Astrocyte (in vitro differentiated cells and primary cell): ENCODE results near the gene BCOR. TPM values are rescaled to one million over a fixed set of nuclear protein-coding genes. Genes with fewer than 3 reads are reported as not detected.

Experiments used
- DNase-seq: peaks from one replicate; pipeline ENCODE4 v3.0.0-alpha.2; 2010; ENCODE audit warnings: low read depth
- FAIRE-seq: peaks from 2 replicates; lab custom pipeline; 2011; peaks lifted over from hg19 to GRCh38; lab: Jason Lieb, UNC
- H2AFZ ChIP-seq: 2 replicates; pipeline ENCODE4 v1.6.0; 2012; ENCODE audit warnings: low read depth, low read length, inconsistent platforms
- H3K27ac ChIP-seq: 2 replicates; pipeline ENCODE4 v1.5.1; 2011; ENCODE audit warnings: low read depth, low read length, inconsistent platforms
- H3K27me3 ChIP-seq: 2 replicates; pipeline ENCODE4 v1.6.0; 2011; ENCODE audit warnings: low read length, inconsistent platforms; ENCODE audit not compliant: insufficient read depth
- H3K36me3 ChIP-seq: 2 replicates; pipeline ENCODE4 v1.5.1; 2011; ENCODE audit warnings: low read length, inconsistent platforms; ENCODE audit not compliant: insufficient read depth
- H3K4me1 ChIP-seq: 2 replicates; pipeline ENCODE4 v1.5.1; 2011; ENCODE audit warnings: low read length, inconsistent platforms; ENCODE audit not compliant: insufficient read depth
- H3K4me2 ChIP-seq: 2 replicates; pipeline ENCODE4 v1.6.0; 2012; ENCODE audit warnings: low read length, inconsistent platforms
- H3K4me3 ChIP-seq: 2 replicates; pipeline ENCODE4 v1.5.1; 2011; ENCODE audit warnings: low read depth, mild to moderate bottlenecking, low read length, inconsistent platforms; ENCODE audit not compliant: insufficient read depth
- H3K79me2 ChIP-seq: 2 replicates; pipeline ENCODE4 v1.6.0; 2012; ENCODE audit warnings: mild to moderate bottlenecking, low read length, inconsistent platforms; ENCODE audit not compliant: insufficient read depth
- H3K9ac ChIP-seq: 2 replicates; pipeline ENCODE4 v1.6.0; 2012; ENCODE audit warnings: mild to moderate bottlenecking, low read length, inconsistent platforms
- H3K9me3 ChIP-seq: 2 replicates; pipeline ENCODE4 v1.5.1; 2012; ENCODE audit warnings: low read depth, mild to moderate bottlenecking, low read length, inconsistent platforms; ENCODE audit not compliant: insufficient read depth
- H4K20me1 ChIP-seq: 2 replicates; pipeline ENCODE4 v1.6.0; 2012; ENCODE audit warnings: low read length, inconsistent platforms; ENCODE audit not compliant: insufficient read depth
- H3K27ac Mint-ChIP-seq: one replicate; pipeline ENCODE4 v1.8.0; 2021; ENCODE audit warnings: mild to moderate bottlenecking, mixed read lengths; ENCODE audit not compliant: unreplicated experiment
- H3K27me3 Mint-ChIP-seq: one replicate; pipeline ENCODE4 v1.8.0; 2021; ENCODE audit warnings: low read depth, mixed read lengths; ENCODE audit not compliant: unreplicated experiment
- H3K36me3 Mint-ChIP-seq: one replicate; pipeline ENCODE4 v1.8.0; 2021; ENCODE audit warnings: low read depth, mixed read lengths; ENCODE audit not compliant: unreplicated experiment
- H3K4me1 Mint-ChIP-seq: one replicate; pipeline ENCODE4 v1.8.0; 2021; ENCODE audit warnings: low read depth, mixed read lengths; ENCODE audit not compliant: unreplicated experiment
- H3K4me3 Mint-ChIP-seq: one replicate; pipeline ENCODE4 v1.8.0; 2021; ENCODE audit warnings: mild to moderate bottlenecking, moderate library complexity, mixed read lengths; ENCODE audit not compliant: unreplicated experiment
- H3K9me3 Mint-ChIP-seq: one replicate; pipeline ENCODE4 v1.8.0; 2021; ENCODE audit warnings: mild to moderate bottlenecking, mixed read lengths; ENCODE audit not compliant: unreplicated experiment
- EZH2 ChIP-seq: IDR thresholded peaks from 2 replicates; pipeline ENCODE4 v1.6.1; 2012; ENCODE audit warnings: mild to moderate bottlenecking, low read length, inconsistent platforms; ENCODE audit not compliant: insufficient read depth
- total RNA-seq: library from RNA; stranded (reverse); gene quantifications from 2 replicates; pipeline ENCODE4 v1.2.1, GENCODE V29; 2021
- TF ChIP-seq, protein P1 (sequence below): IDR thresholded peaks from 2 replicates; pipeline ENCODE4 v1.5.1; 2011; ENCODE audit warnings: low read depth, mild to moderate bottlenecking, inconsistent platforms, low read length, moderate library complexity; ENCODE audit not compliant: insufficient read depth

BCOR gene
- total RNA-seq, 1 donor from 2014 or later: 9.0 TPM

DNA sequence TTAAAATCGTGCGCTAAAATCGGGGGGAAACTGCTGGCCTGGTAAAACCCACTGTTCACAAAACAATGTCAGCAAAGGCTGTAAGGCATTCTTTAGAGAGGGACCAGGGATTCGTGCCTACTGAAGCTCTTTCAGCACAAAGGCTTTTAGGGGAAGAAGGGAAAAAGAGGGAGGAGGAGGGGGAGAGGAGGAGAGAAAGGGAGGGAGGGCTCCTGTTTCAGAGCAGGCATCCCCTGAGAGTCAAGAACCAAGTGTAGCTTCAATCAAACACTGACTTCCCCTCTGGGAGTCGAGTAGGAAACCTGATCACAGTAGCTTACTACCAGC lies 9.5 kb downstream of the BCOR start:
- Histone ChIP-seq H3K4me3 (no peak overlapping the region), H3K79me2 (peaks cover 80% of the 10 kb centered on the region)

GRCh38 chrX:40087425-40088298 lies 10.1 kb downstream of the BCOR start:
- no peak for DNase-seq
- peaks cover 24% of the 10 kb centered on the region for H3K4me1 Mint-ChIP-seq

More for the DNA sequence above, 9.5 kb downstream of the BCOR start:
- peaks cover 2% of the 10 kb centered on the region for H3K27me3 Mint-ChIP-seq
- H3K4me2 ChIP-seq: peak overlapping the region; percentile 44
- H3K4me3 Mint-ChIP-seq: no peak overlapping the region
- H3K36me3 ChIP-seq: no peaks in the 10 kb centered on the region
- FAIRE-seq (no peak), DNase-seq (no peak)
- H3K9ac ChIP-seq: no peak overlapping the region
- peaks cover 77% of the 10 kb centered on the region for H4K20me1 ChIP-seq
- H3K36me3 Mint-ChIP-seq: no peaks in the 10 kb centered on the region
- H3K4me1 Mint-ChIP-seq: peaks cover 30% of the 10 kb centered on the region
- no peak overlapping the region for H3K27ac ChIP-seq
- H3K9me3 Mint-ChIP-seq: no peaks in the 10 kb centered on the region
- no peaks in the 10 kb centered on the region for H3K27me3 ChIP-seq
- no peaks in the 10 kb centered on the region for H3K9me3 ChIP-seq
- H3K27ac Mint-ChIP-seq: no peak overlapping the region
- no peak overlapping the region for H2AFZ ChIP-seq
- peaks cover 27% of the 10 kb centered on the region for H3K4me1 ChIP-seq
- TF ChIP-seq, protein P1, sequence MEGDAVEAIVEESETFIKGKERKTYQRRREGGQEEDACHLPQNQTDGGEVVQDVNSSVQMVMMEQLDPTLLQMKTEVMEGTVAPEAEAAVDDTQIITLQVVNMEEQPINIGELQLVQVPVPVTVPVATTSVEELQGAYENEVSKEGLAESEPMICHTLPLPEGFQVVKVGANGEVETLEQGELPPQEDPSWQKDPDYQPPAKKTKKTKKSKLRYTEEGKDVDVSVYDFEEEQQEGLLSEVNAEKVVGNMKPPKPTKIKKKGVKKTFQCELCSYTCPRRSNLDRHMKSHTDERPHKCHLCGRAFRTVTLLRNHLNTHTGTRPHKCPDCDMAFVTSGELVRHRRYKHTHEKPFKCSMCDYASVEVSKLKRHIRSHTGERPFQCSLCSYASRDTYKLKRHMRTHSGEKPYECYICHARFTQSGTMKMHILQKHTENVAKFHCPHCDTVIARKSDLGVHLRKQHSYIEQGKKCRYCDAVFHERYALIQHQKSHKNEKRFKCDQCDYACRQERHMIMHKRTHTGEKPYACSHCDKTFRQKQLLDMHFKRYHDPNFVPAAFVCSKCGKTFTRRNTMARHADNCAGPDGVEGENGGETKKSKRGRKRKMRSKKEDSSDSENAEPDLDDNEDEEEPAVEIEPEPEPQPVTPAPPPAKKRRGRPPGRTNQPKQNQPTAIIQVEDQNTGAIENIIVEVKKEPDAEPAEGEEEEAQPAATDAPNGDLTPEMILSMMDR: no peak
- no peak for TF ChIP-seq EZH2

More at GRCh38 chrX:40087425-40088298, 10.1 kb downstream of the BCOR start:
- Histone ChIP-seq H3K4me1 (peaks cover 27% of the 10 kb centered on the region), H3K36me3 (no peaks in the 10 kb centered on the region), H3K27ac (no peak overlapping the region), H3K4me3 (no peak overlapping the region), H3K9ac (no peak overlapping the region), H2AFZ (no peak overlapping the region), H3K4me2 (peak overlapping the region; percentile 44), H4K20me1 (peaks cover 74% of the 10 kb centered on the region), H3K9me3 (no peaks in the 10 kb centered on the region), H3K79me2 (peaks cover 79% of the 10 kb centered on the region), H3K27me3 (no peaks in the 10 kb centered on the region)
- peaks cover 2% of the 10 kb centered on the region for H3K27me3 Mint-ChIP-seq
- peak overlapping the region; percentile 40 for H3K4me3 Mint-ChIP-seq
- no peak for TF ChIP-seq EZH2
- TF ChIP-seq, protein P1: no peak
- peak; percentile 85 for FAIRE-seq
- H3K9me3 Mint-ChIP-seq: no peaks in the 10 kb centered on the region
- H3K27ac Mint-ChIP-seq: no peak overlapping the region
- H3K36me3 Mint-ChIP-seq: no peaks in the 10 kb centered on the region
